EL (cell line): Measurements from ENCODE around the gene RABAC1.

Experiments used
- DNase-seq: peaks from one replicate; pipeline ENCODE4 v3.0.0-alpha.2; 2016

RABAC1 gene

DNA sequence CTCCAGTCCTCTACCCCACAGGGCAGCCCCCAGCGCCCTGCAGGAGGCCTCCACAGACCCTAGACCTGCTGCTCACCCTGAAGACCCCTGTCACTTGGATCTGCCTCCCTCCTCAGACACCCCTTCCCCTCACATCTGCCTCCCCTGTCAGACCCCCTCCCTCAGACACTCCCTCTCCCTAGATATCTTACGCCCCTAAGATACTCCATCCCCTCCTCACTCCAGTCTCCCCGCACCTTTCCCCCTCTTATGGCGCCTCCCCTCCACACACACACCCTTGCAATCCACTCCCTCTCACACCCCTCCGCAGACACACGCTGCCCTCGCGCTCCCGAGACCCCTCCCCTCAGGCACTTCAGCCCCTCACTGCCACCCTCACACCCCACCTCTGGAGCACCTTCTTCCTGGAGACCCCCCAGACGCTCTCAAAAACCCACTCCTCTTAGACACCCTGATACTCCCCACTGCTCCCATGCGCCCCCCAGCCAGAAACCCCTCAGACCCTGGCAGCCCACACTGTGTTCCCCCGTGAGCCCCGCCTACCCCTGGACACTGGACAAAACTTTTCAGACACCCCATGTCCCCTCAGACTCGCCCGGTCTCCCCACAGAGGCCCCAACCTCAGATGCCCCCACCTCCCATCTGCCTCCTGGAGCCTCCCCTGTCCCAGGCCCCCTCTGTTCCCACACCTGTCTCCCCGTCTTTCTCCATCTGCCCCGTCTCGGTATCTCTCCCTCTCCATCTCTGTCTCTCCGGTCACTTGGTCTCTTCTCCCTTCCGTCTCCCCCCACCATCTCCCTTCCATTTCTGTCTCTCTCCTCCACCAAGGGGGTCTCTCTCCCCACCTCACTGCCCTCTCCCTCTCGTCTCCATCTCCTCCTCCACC, 45.3 kb downstream of the RABAC1 start:
- no peak for DNase-seq

DNA sequence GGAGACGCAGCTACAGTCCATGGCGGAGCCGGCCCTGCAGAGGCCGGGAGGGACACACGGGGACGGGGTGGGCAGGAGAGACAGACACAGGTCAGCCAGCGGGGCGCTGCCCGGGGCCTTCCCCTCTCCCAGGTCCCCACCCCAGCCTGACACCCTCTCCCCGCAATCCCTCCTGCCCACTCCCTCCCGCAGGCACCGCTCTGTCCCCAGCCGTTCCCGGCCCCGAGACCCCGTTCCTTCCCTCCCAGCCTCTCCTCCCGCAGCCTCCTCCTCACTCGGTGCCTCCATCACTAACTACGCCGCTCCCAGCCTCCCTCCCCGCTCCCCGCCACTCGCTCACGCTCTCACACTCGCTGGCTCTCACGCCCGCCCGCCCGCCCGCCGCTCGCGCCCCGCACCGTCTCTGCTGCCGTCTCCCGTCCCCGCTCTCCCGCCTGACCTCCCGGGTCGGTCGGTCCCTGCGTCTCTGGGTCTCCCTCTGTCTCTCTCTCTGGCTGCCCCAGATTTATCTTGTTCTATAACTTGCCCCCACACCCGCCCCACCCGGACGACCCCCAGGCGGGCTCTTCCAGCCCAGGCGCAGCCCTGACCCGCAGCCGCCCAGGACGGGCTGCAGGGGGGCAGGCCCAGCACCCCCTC, 46.1 kb downstream of the RABAC1 start:
- DNase-seq, result no peak

GRCh38 chr19:41911889-41912731, 47.0 kb downstream of the RABAC1 start:
- DNase-seq, result no peak

DNA sequence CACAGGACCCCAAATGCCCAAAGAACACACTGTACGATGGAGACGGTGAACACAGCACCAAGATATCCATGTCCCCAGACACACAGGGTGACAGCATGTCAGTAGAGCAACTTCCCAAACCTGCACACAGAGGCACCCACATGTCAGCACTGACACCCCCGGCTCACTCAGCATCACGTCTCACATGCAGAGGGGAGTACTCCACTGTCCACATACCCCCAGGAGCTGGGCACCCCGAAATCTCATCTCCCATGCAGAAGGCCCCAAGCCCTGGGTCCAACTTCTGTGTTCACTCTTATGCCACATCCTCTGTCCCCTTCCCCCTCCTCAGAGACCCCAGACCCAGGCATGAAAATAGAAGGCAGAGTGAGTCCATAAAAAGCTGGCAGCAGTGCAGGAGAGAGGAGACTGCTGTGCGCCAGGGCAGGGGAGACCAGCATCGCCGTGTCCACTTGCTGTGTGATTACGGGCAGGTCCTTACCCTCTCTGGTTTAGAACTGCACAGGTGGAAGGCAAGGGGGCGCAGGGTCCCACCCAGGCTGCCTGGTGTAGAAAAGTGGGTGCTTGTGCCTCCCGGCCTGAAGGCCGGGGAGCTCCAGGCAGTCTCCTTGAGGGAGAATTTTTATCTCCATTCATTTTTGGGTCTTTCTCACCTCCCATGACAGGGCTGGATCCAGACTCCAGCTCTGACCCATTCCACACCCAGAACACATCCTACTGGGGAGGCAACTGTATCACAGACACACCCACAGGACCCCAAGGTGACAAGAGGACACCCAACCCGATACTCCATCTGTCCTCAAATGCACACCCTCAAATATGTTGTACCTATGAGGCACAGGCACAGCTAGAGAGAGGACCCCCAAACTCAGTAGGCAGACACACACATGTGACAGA, 47.9 kb downstream of the RABAC1 start:
- DNase-seq, result no peak

GRCh38 chr19:41910240-41910991, 48.7 kb downstream of the RABAC1 start:
- DNase-seq, result no peak

GRCh38 chr19:41909706-41910105, 49.4 kb downstream of the RABAC1 start:
- DNase-seq, result no peak

GRCh38 chr19:41908724-41909464, 50.2 kb downstream of the RABAC1 start:
- no peak for DNase-seq

GRCh38 chr19:41907994-41908615, 51.0 kb downstream of the RABAC1 start:
- DNase-seq, result no peak

- DNase-seq, result no peak
Measured at GRCh38 chr19:41906916-41907680, 52.0 kb downstream of the RABAC1 start.
